Lower leg skin (tissue), 3 donors: ENCODE data around the gene UBTD1.

Experiments used
- CTCF ChIP-seq, 3 donors: fragments of 450-650 bp; IDR thresholded peaks; one replicate each; pipeline ENCODE4 v1.5.1; 2016; ENCODE audit warnings: antibody characterized with exemption in 3 of 3, mild to moderate bottlenecking in 3 of 3, moderate library complexity in 2 of 3
- POLR2A ChIP-seq, 2 donors: fragments of 450-650 bp; IDR thresholded peaks; one replicate each; pipeline ENCODE4 v1.6.1; 2016 to 2017; ENCODE audit warnings: antibody characterized with exemption in 2 of 2, mild to moderate bottlenecking in 1 of 2, moderate library complexity in 1 of 2

- TF ChIP-seq CTCF (IDR thresholded peaks at IDR 0.05) = no peak
- no peak for TF ChIP-seq POLR2A (IDR thresholded peaks at IDR 0.05)
Measured at GRCh38 chr10:97500297-97500575, 1.5 kb downstream of the UBTD1 start.
